GM13977 (cell line): Measurements from ENCODE around the gene SIDT1.

Source experiments
- DNase-seq: peaks from one replicate; pipeline ENCODE4 v3.0.0; 2012; ENCODE audit warnings: low spot score
- CTCF ChIP-seq: IDR thresholded peaks from 2 replicates; pipeline ENCODE4 v1.5.1; 2012; ENCODE audit warnings: mild to moderate bottlenecking, control low read depth; ENCODE audit not compliant: insufficient read depth; ENCODE audit errors: extremely low read depth, missing control alignments
- in situ Hi-C: fragments of 300-500 bp; cut with MboI; formaldehyde crosslinking; loops from one replicate; pipeline ENCODE4 v1.12.0; 2022; ENCODE audit warnings: low sequenced_read_pairs, low pct_unique_long_range_greater_than_20kb, mixed read lengths, inconsistent platforms; ENCODE audit not compliant: unreplicated experiment

Gene SIDT1

GRCh38 chr3:113594066-113594465, 61.7 kb downstream of the SIDT1 start:
- TF ChIP-seq CTCF = no peak
- in situ Hi-C loops = no loop called here
- no peak for DNase-seq

GRCh38 chr3:113597596-113598354, 65.4 kb downstream of the SIDT1 start:
- in situ Hi-C loops = no loop called here
- TF ChIP-seq CTCF = no peak
- DNase-seq = no peak

- in situ Hi-C loops = no loop called here
Observed at GRCh38 chr3:113600418-113601182, 68.2 kb downstream of the SIDT1 start.

GRCh38 chr3:113601240-113601639, 68.9 kb downstream of the SIDT1 start:
- DNase-seq = no peak
- TF ChIP-seq CTCF = no peak
- in situ Hi-C loops = no loop called here

More at GRCh38 chr3:113600418-113601182, 68.2 kb downstream of the SIDT1 start:
- DNase-seq = no peak
- TF ChIP-seq CTCF = no peak

- in situ Hi-C loops = no loop called here
- no peak for DNase-seq
- no peak for TF ChIP-seq CTCF
Observed at GRCh38 chr3:113602256-113602655, 69.9 kb downstream of the SIDT1 start.

GRCh38 chr3:113602836-113603235, 70.5 kb downstream of the SIDT1 start:
- DNase-seq = no peak
- no peak for TF ChIP-seq CTCF
- in situ Hi-C loops = no loop called here
